Ishikawa (cell line): ENCODE measurements around the gene BANP.

ENCODE experiments used
- CEBPB ChIP-seq: IDR thresholded peaks from 2 replicates; pipeline ENCODE4 v1.6.1; 2012
- EGR1 ChIP-seq: IDR thresholded peaks from 2 replicates; pipeline ENCODE4 v1.6.1; 2012
- EP300 ChIP-seq: IDR thresholded peaks from 2 replicates; pipeline ENCODE4 v1.6.1; 2012; ENCODE audit warnings: borderline replicate concordance
- FOXM1 ChIP-seq: IDR thresholded peaks from 2 replicates; pipeline ENCODE4 v1.6.1; 2012; ENCODE audit warnings: low read depth, borderline replicate concordance
- NFIC ChIP-seq: IDR thresholded peaks from 2 replicates; pipeline ENCODE4 v1.6.1; 2012
- RAD21 ChIP-seq: IDR thresholded peaks from 2 replicates; pipeline ENCODE4 v1.6.1; 2012; ENCODE audit warnings: low read depth
- TEAD4 ChIP-seq: IDR thresholded peaks from 2 replicates; pipeline ENCODE4 v1.6.1; 2012
- YY1 ChIP-seq: IDR thresholded peaks from 2 replicates; pipeline ENCODE4 v1.6.1; 2012; ENCODE audit warnings: low read depth
- TF ChIP-seq, protein P1 (sequence below): IDR thresholded peaks from 2 replicates; pipeline ENCODE4 v1.6.1; 2012; ENCODE audit warnings: low read depth, mild to moderate bottlenecking
- TF ChIP-seq, protein P2 (sequence below): IDR thresholded peaks from 2 replicates; pipeline ENCODE4 v1.6.1; 2012
- TF ChIP-seq, protein P3 (sequence below): IDR thresholded peaks from 2 replicates; pipeline ENCODE4 v1.6.1; 2012

DNA sequence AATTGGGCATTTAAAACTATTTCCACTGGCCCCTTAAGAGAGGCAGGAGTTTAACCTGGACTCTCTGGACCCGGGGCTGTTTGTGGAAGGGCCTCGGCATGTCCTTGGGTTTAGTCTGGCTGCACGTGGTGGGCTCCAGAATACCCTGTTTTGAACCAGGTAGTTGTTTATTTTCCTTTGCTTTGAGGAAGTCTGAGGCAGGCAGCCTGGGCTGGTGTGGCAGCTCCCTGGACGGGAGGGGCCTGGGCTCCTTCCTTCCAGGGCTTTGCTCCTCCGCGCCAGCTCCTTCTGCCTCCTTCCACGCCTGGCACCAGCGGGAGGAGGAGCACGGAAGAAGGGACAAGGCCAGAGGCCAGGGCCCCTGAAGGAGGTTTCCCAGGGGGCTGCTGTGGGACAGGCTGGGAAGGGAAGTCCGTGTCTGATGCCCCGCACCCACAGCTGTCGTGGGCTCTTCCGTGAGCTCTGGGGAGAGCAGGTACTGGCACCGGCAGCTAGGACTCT is 15.5 kb downstream of the BANP start:
- TF ChIP-seq, protein P1, sequence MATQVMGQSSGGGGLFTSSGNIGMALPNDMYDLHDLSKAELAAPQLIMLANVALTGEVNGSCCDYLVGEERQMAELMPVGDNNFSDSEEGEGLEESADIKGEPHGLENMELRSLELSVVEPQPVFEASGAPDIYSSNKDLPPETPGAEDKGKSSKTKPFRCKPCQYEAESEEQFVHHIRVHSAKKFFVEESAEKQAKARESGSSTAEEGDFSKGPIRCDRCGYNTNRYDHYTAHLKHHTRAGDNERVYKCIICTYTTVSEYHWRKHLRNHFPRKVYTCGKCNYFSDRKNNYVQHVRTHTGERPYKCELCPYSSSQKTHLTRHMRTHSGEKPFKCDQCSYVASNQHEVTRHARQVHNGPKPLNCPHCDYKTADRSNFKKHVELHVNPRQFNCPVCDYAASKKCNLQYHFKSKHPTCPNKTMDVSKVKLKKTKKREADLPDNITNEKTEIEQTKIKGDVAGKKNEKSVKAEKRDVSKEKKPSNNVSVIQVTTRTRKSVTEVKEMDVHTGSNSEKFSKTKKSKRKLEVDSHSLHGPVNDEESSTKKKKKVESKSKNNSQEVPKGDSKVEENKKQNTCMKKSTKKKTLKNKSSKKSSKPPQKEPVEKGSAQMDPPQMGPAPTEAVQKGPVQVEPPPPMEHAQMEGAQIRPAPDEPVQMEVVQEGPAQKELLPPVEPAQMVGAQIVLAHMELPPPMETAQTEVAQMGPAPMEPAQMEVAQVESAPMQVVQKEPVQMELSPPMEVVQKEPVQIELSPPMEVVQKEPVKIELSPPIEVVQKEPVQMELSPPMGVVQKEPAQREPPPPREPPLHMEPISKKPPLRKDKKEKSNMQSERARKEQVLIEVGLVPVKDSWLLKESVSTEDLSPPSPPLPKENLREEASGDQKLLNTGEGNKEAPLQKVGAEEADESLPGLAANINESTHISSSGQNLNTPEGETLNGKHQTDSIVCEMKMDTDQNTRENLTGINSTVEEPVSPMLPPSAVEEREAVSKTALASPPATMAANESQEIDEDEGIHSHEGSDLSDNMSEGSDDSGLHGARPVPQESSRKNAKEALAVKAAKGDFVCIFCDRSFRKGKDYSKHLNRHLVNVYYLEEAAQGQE = no peak
- no peak for TF ChIP-seq CEBPB
- no peak for TF ChIP-seq EP300
- no peak for TF ChIP-seq EGR1
- no peak for TF ChIP-seq YY1
- TF ChIP-seq, protein P2, sequence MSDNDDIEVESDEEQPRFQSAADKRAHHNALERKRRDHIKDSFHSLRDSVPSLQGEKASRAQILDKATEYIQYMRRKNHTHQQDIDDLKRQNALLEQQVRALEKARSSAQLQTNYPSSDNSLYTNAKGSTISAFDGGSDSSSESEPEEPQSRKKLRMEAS = no peak
- TF ChIP-seq TEAD4 = no peak
- no peak for TF ChIP-seq FOXM1
- TF ChIP-seq, protein P3, sequence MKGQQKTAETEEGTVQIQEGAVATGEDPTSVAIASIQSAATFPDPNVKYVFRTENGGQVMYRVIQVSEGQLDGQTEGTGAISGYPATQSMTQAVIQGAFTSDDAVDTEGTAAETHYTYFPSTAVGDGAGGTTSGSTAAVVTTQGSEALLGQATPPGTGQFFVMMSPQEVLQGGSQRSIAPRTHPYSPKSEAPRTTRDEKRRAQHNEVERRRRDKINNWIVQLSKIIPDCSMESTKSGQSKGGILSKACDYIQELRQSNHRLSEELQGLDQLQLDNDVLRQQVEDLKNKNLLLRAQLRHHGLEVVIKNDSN = no peak
- no peak for TF ChIP-seq NFIC
- no peak for TF ChIP-seq RAD21
